ENCODE results near the gene DDX51.
"Not testable (repeated sequence)": the region's sequence is repeated elsewhere in the genome, so short reads cannot be mapped to it uniquely, and the experiment has no call there.

DDX51 gene

DNA sequence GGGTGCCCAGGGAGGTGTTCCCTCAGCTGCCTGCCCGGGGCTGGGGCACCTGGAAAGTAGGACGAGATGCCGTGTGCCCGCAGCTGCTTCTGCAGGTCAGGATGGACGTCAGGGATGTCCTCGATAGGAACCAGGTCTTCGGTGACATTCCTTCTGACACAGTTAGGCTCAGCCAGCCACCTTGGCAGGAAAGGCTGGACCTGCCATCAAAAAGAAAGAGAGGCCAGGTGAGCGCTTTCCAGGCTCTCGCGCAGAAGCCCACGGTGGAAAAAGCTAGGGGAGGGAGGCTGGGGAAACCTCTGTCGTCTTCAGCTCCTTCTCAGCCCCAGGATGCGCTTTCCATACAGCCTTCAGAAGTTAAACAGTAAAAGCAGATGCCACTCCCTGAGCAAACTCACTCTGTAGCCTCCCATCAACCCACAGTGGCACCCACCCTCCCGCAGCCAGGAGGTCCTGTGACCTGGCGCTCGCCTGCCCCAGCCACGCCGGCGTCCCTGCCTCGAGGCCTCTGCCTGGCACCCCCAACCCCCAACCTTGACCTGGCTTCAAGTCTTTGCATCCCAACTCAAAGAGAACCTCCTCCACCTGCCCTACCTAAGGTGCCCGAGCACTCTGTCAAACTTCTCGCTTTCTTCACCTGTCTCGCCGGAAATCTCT, 1.3 kb downstream of the DDX51 start:
- Mint-ChIP-seq H3K36me3 (peaks cover 9% of the 10 kb centered on the region), H3K4me3 (peak overlapping the region; percentile 96), H3K9me3 (no peaks in the 10 kb centered on the region), H3K27me3 (no peaks in the 10 kb centered on the region), H3K27ac (peak overlapping the region; percentile 94), H3K4me1 (peaks cover 33% of the 10 kb centered on the region)

DNA sequence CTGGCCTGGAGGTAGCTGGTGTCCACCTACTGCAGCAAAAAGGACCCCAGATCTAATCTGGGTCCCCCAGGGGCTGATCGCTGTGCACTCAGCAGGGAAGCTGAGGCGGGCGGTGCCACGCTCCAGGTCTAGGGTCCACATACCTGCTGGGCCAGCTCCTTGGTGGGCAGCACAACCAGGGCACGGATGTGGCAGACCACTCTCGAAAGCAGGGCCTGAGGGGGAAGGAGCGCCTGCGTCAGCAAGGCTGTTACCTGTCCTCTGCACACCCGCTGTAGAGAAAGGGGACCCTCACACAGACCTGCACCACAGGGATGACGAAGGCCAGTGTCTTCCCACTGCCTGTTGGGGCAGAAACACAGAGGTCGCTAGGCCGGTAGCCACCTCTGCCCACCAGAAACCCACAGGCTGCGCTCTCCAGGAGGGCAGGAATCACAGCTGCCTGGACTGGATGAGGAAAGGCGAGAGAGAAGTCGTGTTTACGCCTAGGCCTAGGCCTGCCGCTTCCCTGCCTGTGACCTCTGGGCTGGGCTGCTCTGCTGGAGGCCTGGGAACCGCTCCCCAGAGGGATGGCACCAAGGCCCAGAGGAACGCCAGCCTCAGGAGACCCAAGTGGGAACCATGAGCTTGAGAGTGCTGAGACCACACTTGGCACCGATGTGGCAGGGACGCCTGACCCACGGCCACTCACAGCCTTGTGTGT, 2.0 kb downstream of the DDX51 start:
- H3K4me1 Mint-ChIP-seq, result peaks cover 33% of the 10 kb centered on the region
- no peaks in the 10 kb centered on the region for H3K9me3 Mint-ChIP-seq
- H3K27me3 Mint-ChIP-seq, result no peaks in the 10 kb centered on the region
- H3K4me3 Mint-ChIP-seq, result peak overlapping the region; percentile 96
- no peak overlapping the region for H3K27ac Mint-ChIP-seq
- peaks cover 9% of the 10 kb centered on the region for H3K36me3 Mint-ChIP-seq

DNA sequence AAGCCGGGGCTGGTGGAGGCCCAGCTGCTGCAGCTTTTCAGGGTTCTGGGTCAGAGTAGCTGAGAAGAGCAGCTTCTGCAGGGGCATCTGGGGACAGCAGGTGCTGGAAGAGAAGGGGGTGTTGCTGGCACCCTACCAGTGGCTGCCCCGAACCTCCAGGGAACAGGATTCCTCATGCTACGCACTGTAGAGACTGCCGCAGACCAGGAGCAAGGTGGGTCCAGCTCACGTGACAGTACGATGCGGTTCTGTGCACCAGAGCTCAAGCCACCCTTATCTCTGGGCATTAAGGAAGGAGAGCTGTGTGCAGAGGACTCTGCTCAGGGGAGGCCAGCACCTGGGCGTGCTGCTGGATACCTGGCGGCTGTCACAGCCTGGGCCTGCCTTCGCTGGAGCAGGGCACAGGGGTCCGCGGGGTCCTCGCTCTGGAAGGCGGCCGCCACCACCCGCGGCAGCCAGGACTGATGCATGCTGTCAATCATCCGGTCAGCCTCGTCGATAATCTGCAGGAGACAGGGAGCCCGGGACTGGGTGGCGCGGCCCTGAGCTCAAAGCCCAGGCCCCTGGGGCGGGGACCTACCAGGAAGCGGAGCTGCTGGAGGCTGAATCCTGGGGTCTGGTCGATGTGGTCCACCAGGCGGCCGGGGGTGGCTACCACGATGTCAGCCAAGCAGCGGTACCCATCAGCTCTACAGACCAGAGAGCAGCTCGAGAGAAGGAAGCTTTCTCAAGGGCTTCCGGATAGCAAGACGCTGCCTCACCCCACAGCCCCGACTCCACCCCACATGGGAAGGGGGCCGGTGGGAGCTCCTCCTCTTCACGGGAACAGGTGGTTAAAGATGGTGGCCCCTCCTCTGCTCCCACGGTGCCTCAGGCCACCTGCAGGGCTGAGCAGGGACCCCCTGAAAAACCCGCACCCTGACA, 2.9 kb downstream of the DDX51 start:
- H3K4me1 Mint-ChIP-seq, result peaks cover 26% of the 10 kb centered on the region
- no peak overlapping the region for H3K27ac Mint-ChIP-seq
- H3K9me3 Mint-ChIP-seq, result no peaks in the 10 kb centered on the region
- H3K27me3 Mint-ChIP-seq, result no peaks in the 10 kb centered on the region
- H3K4me3 Mint-ChIP-seq, result no peak overlapping the region
- peaks cover 7% of the 10 kb centered on the region for H3K36me3 Mint-ChIP-seq

DNA sequence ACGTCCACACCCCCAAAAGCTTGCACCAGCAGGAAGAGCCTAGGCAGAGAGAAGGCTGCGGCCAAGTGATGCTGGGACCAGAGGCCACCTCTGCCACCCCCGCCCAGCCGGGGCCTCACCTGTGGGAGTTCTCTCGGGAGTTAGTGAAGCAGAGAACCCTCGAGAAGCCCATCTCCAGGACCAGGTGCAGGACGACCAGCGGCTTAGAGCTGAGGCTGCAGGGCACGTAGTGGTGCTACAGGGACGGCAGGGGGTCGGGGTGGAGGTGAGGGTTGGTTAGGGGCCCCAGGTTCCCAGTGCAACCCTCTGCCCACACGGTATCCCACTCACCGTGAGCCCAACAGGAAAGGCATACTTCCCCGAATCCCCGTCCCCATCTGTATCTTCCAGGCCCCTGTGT, 3.6 kb downstream of the DDX51 start:
- H3K36me3 Mint-ChIP-seq, result peaks cover 5% of the 10 kb centered on the region
- H3K4me1 Mint-ChIP-seq, result peaks cover 19% of the 10 kb centered on the region
- H3K9me3 Mint-ChIP-seq, result no peaks in the 10 kb centered on the region

DNA sequence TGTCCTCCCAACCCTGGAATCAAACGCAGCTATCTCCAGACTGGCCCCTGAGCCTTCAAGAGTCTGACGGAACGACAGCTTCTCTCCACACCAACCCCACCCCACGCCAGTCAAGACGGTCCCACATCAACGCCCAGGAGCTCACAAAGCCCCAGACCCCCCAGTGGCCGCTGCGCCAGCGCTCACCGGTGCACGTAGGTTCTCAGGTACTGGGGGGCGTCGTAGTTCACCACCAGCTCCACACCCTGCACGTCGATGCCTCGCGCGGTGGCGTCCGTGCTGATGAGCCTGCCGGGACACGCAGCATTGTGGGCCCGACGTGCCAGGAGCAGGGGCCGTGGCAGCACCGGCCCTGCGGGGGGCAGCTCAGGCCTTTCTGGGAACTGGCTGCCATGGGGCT, 4.2 kb downstream of the DDX51 start:
- Mint-ChIP-seq H3K27ac (no peak overlapping the region), H3K27me3 (no peaks in the 10 kb centered on the region), H3K36me3 (peaks cover 5% of the 10 kb centered on the region), H3K4me1 (peaks cover 13% of the 10 kb centered on the region), H3K4me3 (no peak overlapping the region), H3K9me3 (no peaks in the 10 kb centered on the region)

More for the DNA sequence above, 3.6 kb downstream of the DDX51 start:
- Mint-ChIP-seq H3K4me3 (no peak overlapping the region), H3K27ac (no peak overlapping the region), H3K27me3 (no peaks in the 10 kb centered on the region)

DNA sequence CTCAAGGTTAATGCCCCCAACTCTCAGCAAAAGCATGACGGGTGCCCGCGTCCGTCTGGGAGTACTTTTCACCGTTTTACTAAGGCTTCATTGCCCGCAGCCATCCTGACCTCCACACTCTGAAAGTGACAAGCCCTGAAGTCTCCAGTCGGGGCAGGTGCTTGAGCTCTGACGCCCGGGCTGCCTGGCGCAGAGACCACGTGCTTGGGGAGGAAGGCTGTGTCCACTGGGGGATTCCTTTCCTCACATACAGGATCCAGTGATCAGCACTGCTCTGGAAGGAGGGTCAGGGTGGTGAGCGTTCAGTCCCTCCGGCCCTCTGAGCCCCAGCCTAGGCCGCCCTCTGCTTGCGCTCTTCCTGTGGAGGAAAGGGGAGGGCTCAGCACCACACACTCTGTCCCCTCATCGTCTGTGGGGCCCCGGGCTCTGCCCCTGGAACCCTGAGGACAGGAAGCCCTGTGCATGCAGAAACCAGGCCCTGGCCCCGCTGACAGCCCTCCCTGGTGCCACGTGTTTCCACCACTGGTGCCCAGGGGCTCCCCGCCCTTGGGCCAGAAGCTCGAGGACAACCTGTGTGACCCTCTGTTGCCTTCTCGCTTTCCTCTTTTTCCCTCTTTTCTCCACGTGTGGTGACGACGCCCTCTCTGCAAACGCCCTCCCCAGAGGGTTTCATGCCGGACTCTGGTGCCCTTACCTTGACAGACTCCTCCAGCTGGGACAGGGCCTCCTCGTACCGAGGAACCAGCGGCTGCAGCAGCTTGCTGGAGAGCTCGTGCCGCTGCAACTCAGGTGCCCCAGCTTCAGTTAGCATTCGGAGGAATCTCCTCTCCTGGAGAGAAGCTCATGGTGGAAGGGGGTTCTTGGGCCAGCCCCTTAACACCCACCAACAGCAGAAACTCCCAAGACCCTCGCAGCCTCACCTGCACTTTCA, 4.9 kb downstream of the DDX51 start:
- no peak overlapping the region for H3K27ac Mint-ChIP-seq
- no peaks in the 10 kb centered on the region for H3K9me3 Mint-ChIP-seq
- H3K4me1 Mint-ChIP-seq, result peaks cover 11% of the 10 kb centered on the region
- H3K36me3 Mint-ChIP-seq, result peaks cover 5% of the 10 kb centered on the region
- H3K27me3 Mint-ChIP-seq, result no peaks in the 10 kb centered on the region
- no peak overlapping the region for H3K4me3 Mint-ChIP-seq

DNA sequence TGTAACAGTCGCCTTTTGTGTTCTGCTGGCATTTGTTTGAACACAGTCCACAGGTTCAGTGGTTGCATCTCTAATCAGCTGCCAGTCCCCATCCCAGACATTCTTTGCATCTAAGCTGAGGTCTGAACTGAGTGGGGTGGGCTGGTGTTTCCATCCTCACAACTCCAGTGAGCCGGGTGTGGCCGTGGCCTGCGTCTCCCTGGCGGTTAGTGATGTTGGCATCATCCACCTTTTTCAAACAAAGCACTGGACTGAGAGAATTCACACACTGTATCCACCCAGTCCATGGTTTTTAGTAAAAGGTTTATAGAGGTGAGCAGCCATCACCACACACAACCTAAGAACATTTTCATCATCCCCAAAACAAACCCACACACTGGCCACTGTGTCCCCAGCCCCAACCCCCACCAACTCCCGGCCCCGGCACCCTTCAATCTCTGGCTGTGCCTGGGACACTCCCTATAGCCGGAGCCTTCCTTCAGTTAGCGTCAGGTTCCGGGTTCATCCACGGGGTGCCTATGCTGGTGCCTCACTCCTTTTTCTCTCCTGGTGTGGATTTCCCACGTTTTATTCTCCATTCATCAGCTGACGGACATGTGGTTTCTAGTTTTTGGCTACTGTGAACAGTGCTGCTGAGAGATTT, 6.5 kb downstream of the DDX51 start:
- Mint-ChIP-seq H3K9me3 (no peaks in the 10 kb centered on the region), H3K27ac (no peak overlapping the region), H3K4me3 (no peak overlapping the region), H3K36me3 (peaks cover 3% of the 10 kb centered on the region), H3K27me3 (no peaks in the 10 kb centered on the region), H3K4me1 (peaks cover 6% of the 10 kb centered on the region)

DNA sequence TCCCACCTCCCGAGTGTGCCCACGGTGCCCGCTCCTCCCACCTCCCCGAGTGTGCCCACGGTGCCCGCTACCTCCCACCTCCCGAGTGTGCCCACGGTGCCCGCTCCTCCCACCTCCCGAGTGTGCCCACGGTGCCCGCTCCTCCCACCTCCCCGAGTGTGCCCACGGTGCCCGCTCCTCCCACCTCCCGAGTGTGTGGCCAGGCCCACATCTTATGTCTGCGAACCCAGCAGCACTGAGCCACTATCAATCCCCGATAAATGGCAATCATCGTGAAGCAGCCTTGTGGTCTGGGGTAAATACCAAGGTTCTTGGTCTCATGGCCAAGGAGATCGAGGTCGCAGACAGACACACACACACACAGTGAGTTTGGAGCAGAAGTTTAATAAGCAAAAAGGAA, 7.9 kb downstream of the DDX51 start:
- not testable (repeated sequence) for H3K9me3 Mint-ChIP-seq, H3K27me3 Mint-ChIP-seq, H3K4me3 Mint-ChIP-seq, H3K4me1 Mint-ChIP-seq, H3K36me3 Mint-ChIP-seq
- peak overlapping the region; percentile 51 for H3K27ac Mint-ChIP-seq

DNA sequence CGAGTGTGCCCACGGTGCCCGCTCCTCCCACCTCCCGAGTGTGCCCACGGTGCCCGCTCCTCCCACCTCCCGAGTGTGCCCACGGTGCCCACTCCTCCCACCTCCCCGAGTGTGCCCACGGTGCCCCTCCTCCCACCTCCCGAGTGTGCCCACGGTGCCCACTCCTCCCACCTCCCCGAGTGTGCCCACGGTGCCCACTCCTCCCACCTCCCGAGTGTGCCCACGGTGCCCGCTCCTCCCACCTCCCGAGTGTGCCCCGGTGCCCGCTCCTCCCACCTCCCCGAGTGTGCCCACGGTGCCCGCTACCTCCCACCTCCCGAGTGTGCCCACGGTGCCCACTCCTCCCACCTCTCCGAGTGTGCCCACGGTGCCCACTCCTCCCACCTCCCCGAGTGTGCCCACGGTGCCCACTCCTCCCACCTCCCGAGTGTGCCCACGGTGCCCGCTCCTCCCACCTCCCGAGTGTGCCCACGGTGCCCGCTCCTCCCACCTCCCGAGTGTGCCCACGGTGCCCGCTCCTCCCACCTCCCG, 9.4 kb downstream of the DDX51 start:
- not testable (repeated sequence) for H3K4me3 Mint-ChIP-seq, H3K4me1 Mint-ChIP-seq, H3K27me3 Mint-ChIP-seq, H3K9me3 Mint-ChIP-seq, H3K36me3 Mint-ChIP-seq, H3K27ac Mint-ChIP-seq

DNA sequence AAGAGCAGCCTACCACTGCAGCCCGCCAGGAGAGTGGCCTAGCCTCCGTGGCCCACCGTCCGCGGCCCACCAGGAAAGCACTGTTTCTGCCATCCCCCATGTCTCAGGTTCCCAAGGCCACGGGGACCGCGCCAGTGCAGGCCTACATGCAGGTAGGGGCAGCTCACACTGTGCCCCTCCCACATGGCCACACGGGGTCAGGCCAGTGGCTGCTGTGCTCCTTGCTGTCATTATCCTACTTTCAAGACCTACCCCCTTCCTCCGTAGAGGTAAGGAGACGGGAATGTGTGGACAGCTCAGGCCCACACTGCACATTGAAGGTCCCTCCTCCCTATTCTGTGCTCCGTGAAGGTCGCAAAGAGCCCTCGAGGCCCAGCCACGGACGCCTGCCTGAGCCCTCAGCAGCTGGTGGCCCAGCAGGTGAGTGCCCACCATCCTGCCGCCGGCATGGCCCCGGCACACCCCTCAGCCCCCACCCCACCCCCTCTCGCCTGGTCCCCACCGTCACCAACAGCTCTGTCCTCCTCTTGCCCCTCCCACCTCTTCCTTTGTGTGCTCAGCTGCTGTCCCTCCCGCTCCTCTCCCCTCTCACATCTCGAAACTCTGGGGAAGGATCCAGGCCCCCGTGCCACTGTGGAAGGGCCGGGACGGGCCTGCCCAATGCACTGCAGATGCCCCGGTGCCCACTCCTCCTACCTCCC, 10.0 kb downstream of the DDX51 start:
- Mint-ChIP-seq H3K4me1 (no peaks in the 10 kb centered on the region), H3K9me3 (no peaks in the 10 kb centered on the region), H3K4me3 (no peak overlapping the region), H3K27ac (no peak overlapping the region), H3K27me3 (no peaks in the 10 kb centered on the region), H3K36me3 (peaks cover 6% of the 10 kb centered on the region)

DNA sequence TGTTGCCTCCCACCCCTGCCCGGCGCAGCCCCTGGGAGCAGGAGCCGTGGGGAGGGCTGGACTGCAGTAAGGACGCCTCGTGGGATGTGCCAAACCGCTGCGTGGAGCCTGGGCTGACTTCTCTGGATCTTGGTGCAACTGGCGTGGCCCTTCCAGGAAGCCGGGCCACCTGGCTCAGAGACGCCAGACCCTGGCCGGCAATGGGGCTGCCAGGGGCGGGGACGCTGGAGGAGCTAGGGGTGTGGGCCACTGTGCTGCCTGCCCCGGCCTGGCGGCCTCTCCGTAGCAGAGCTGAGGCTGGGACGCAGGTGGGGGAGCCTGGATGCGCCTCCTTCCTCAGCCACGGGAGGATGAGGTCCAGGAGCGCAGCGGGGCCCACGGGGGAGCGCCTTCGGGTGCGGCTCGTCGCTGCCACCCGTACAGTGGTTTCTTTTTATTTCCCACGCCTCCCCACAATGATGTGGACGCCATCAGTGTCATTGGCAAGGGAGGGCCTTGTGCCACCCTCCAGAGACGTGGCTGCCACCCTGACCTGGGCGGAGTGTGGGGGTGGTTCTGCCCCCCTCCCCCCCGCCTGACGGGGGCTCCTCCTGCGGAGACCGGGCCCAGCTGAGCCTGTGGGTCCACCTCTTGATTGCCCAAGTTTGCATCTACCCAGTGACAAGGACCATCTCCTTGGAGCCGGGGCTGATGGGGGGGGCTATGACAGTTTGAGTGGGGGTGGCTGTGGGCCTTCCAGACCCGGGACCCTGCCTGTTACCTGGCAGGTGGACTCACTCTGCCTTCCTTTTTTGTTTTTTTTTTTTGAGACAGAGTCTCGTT, 11.3 kb downstream of the DDX51 start:
- no peak overlapping the region for H3K27ac Mint-ChIP-seq
- H3K27me3 Mint-ChIP-seq, result no peaks in the 10 kb centered on the region
- H3K4me1 Mint-ChIP-seq, result no peaks in the 10 kb centered on the region
- no peak overlapping the region for H3K4me3 Mint-ChIP-seq
- no peaks in the 10 kb centered on the region for H3K9me3 Mint-ChIP-seq
- H3K36me3 Mint-ChIP-seq, result peaks cover 13% of the 10 kb centered on the region

DNA sequence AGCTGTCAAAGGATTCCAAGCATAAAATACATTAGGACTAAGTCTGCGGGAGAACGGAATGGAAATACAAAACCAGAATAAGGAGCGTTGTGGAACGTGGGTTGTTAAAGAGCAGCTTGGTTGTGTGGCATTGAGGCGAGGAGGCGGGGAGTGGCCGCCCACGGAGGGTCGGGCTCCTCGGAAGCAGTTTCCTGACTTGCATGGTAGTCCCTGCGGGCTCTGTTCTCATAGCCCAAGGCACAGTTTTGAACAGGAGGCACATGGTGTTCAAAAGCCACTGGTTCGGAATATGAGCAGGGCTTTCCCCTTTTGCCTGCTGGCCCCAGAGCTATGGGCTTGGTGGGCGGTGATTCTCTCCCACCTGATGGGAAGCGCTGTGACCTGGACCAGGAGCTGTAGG, 12.2 kb downstream of the DDX51 start:
- peaks cover 17% of the 10 kb centered on the region for H3K36me3 Mint-ChIP-seq
- H3K27ac Mint-ChIP-seq, result no peak overlapping the region
- no peaks in the 10 kb centered on the region for H3K4me1 Mint-ChIP-seq
- H3K27me3 Mint-ChIP-seq, result no peaks in the 10 kb centered on the region
- H3K9me3 Mint-ChIP-seq, result no peaks in the 10 kb centered on the region
- H3K4me3 Mint-ChIP-seq, result no peak overlapping the region

DNA sequence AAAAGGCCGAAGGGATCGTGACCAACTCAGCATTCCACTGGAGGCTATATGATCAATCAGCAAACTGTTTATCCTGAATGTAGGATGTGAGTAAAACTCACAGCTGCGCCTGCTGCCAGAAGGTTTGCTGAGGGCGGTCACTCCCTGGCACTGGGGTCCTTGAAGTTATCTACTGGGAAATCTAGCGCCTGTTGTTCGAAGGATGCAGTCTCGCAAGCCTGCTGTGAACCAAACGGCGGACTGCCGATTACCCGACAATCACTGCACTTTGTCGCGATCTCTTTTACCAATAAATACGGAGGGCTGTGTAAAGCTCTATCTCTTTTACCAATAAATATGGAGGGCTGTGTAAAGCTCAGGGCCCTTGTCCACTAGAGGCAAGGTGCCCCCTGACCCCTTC, 12.9 kb downstream of the DDX51 start:
- Mint-ChIP-seq H3K4me3 (no peak overlapping the region), H3K27me3 (no peaks in the 10 kb centered on the region), H3K9me3 (no peaks in the 10 kb centered on the region), H3K27ac (no peak overlapping the region), H3K36me3 (peaks cover 21% of the 10 kb centered on the region), H3K4me1 (no peaks in the 10 kb centered on the region)
